HEK293 (cell line): Measurements from ENCODE around the gene DCDC1.

ENCODE experiments used
- CTCF ChIA-PET: fragments of 350-600 bp; formaldehyde crosslinking; extraction: SDS; loops from one replicate; lab custom pipeline; 2021; ENCODE audit warnings: antibody characterized with exemption; lab: Yijun Ruan, JAX
- POLR2A ChIA-PET: fragments of 300-600 bp; formaldehyde crosslinking; extraction: SDS; loops from one replicate; lab custom pipeline; 2020; ENCODE audit warnings: antibody characterized with exemption, inconsistent platforms; lab: Yijun Ruan, JAX
- H3K27ac ChIP-seq: fragments of 200-500 bp; sonication (Bioruptor generic); 2 replicates; pipeline ENCODE4 v1.5.1; 2014; ENCODE audit warnings: low read depth, low read length, control low read depth, inconsistent platforms; ENCODE audit errors: extremely low read depth
- H3K36me3 ChIP-seq, 2 experiments: fragments of 200-500 bp in 1 of 2; sonication (Bioruptor generic) in 1 of 2; 1 replicate in 1 of 2; 2 replicates in 1 of 2; pipeline ENCODE4 v1.5.1; 2014 to 2017; ENCODE audit warnings: inconsistent platforms in 2 of 2, low read length in 2 of 2; ENCODE audit not compliant: control insufficient read depth in 2 of 2, insufficient read depth in 1 of 2
- H3K4me1 ChIP-seq: fragments of 200-500 bp; sonication (Bioruptor generic); 2 replicates; pipeline ENCODE4 v1.5.1; 2014; ENCODE audit warnings: mild to moderate bottlenecking, low read length, inconsistent platforms; ENCODE audit not compliant: control insufficient read depth, insufficient read depth
- H3K4me3 ChIP-seq: 2 replicates; pipeline ENCODE4 v1.5.1; 2011; ENCODE audit warnings: low read depth, mild to moderate bottlenecking, control low read depth, low read length, moderate library complexity
- H3K9me3 ChIP-seq: fragments of 200-500 bp; sonication (Bioruptor generic); 2 replicates; pipeline ENCODE4 v1.5.1; 2014; ENCODE audit warnings: low read depth, low read length, inconsistent platforms; ENCODE audit not compliant: control insufficient read depth, insufficient read depth
- EGR2 ChIP-seq: fragments of 450-650 bp; formaldehyde crosslinking; IDR thresholded peaks from 2 replicates; pipeline ENCODE4 v1.5.1; 2016; ENCODE audit warnings: low read depth, missing biosample characterization, missing genetic modification characterization
- GLIS1 ChIP-seq: fragments of 450-650 bp; formaldehyde crosslinking; IDR thresholded peaks from 2 replicates; pipeline ENCODE4 v1.5.1; 2016; ENCODE audit warnings: missing biosample characterization, missing genetic modification characterization
- GLIS2 ChIP-seq: fragments of 450-650 bp; formaldehyde crosslinking; IDR thresholded peaks from 2 replicates; pipeline ENCODE4 v1.5.1; 2016; ENCODE audit warnings: missing biosample characterization, missing genetic modification characterization
- HOXA7 ChIP-seq: sonication (generic); formaldehyde crosslinking; IDR thresholded peaks from 2 replicates; pipeline ENCODE4 v1.8.1; 2022; ENCODE audit warnings: missing genetic modification reagents, borderline replicate concordance
- HOXC10 ChIP-seq: sonication (generic); formaldehyde crosslinking; IDR thresholded peaks from 2 replicates; pipeline ENCODE4 v1.8.1; 2023; ENCODE audit warnings: mild to moderate bottlenecking, missing genetic modification reagents
- KLF8 ChIP-seq: fragments of 450-650 bp; formaldehyde crosslinking; IDR thresholded peaks from 2 replicates; pipeline ENCODE4 v1.5.1; 2016; ENCODE audit warnings: missing biosample characterization, missing genetic modification characterization
- SP3 ChIP-seq: fragments of 450-650 bp; formaldehyde crosslinking; IDR thresholded peaks from 2 replicates; pipeline ENCODE4 v1.5.1; 2016; ENCODE audit warnings: missing biosample characterization, missing genetic modification characterization
- YY2 ChIP-seq: fragments of 450-650 bp; formaldehyde crosslinking; IDR thresholded peaks from 2 replicates; pipeline ENCODE4 v1.5.1; 2016; ENCODE audit warnings: missing biosample characterization, missing genetic modification characterization
- ZBTB20 ChIP-seq: fragments of 450-650 bp; formaldehyde crosslinking; IDR thresholded peaks from 2 replicates; pipeline ENCODE4 v1.5.1; 2016; ENCODE audit warnings: missing biosample characterization, missing genetic modification characterization
- ZBTB21 ChIP-seq: fragments of 450-650 bp; formaldehyde crosslinking; IDR thresholded peaks from 2 replicates; pipeline ENCODE4 v1.5.1; 2017; ENCODE audit warnings: missing biosample characterization, missing genetic modification characterization
- ZFP3 ChIP-seq: fragments of 450-650 bp; formaldehyde crosslinking; IDR thresholded peaks from 2 replicates; pipeline ENCODE4 v1.5.1; 2016; ENCODE audit warnings: low read depth, missing biosample characterization, missing genetic modification characterization
- ZNF114 ChIP-seq: fragments of 450-650 bp; formaldehyde crosslinking; IDR thresholded peaks from 2 replicates; pipeline ENCODE4 v1.5.0; 2017; ENCODE audit warnings: missing biosample characterization, missing genetic modification characterization
- ZNF16 ChIP-seq: fragments of 450-650 bp; formaldehyde crosslinking; IDR thresholded peaks from 2 replicates; pipeline ENCODE4 v1.5.1; 2016; ENCODE audit warnings: low read depth, missing biosample characterization, missing genetic modification characterization
- ZNF174 ChIP-seq: fragments of 450-650 bp; formaldehyde crosslinking; IDR thresholded peaks from 2 replicates; pipeline ENCODE4 v1.5.0; 2017; ENCODE audit warnings: missing biosample characterization, mild to moderate bottlenecking, missing genetic modification characterization
- ZNF211 ChIP-seq: fragments of 450-650 bp; formaldehyde crosslinking; IDR thresholded peaks from 2 replicates; pipeline ENCODE4 v1.5.1; 2016; ENCODE audit warnings: low read depth, missing biosample characterization, missing genetic modification characterization
- ZNF221 ChIP-seq: fragments of 450-650 bp; formaldehyde crosslinking; IDR thresholded peaks from 2 replicates; pipeline ENCODE4 v1.5.1; 2017; ENCODE audit warnings: missing biosample characterization, missing genetic modification characterization, borderline replicate concordance
- ZNF354C ChIP-seq: fragments of 450-650 bp; formaldehyde crosslinking; IDR thresholded peaks from 2 replicates; pipeline ENCODE4 v1.5.1; 2016; ENCODE audit warnings: missing biosample characterization, missing genetic modification characterization, low read depth, borderline replicate concordance
- ZNF426 ChIP-seq: fragments of 450-650 bp; formaldehyde crosslinking; IDR thresholded peaks from 2 replicates; pipeline ENCODE4 v1.5.1; 2017; ENCODE audit warnings: missing biosample characterization, missing genetic modification characterization, mild to moderate bottlenecking, inconsistent platforms, moderate library complexity
- ZNF561 ChIP-seq: fragments of 450-650 bp; IDR thresholded peaks from 2 replicates; pipeline ENCODE4 v1.5.1; 2018; ENCODE audit warnings: missing biosample characterization, missing genetic modification characterization, borderline replicate concordance
- ZNF658 ChIP-seq: fragments of 450-650 bp; formaldehyde crosslinking; IDR thresholded peaks from 2 replicates; pipeline ENCODE4; 2016; ENCODE audit warnings: missing biosample characterization, missing genetic modification characterization
- ZNF670 ChIP-seq: fragments of 450-650 bp; formaldehyde crosslinking; IDR thresholded peaks from 2 replicates; pipeline ENCODE4 v1.5.1; 2016; ENCODE audit warnings: missing biosample characterization, missing genetic modification characterization, low read depth
- TF ChIP-seq, protein P1 (sequence below): fragments of 450-650 bp; formaldehyde crosslinking; IDR thresholded peaks from 2 replicates; pipeline ENCODE4 v1.5.1; 2016; ENCODE audit warnings: missing biosample characterization, missing genetic modification characterization
- TF ChIP-seq, protein P2 (sequence below): fragments of 450-650 bp; formaldehyde crosslinking; IDR thresholded peaks from 2 replicates; pipeline ENCODE4 v1.5.1; 2016; ENCODE audit warnings: missing biosample characterization, missing genetic modification characterization
- TF ChIP-seq, protein P3 (sequence below): fragments of 450-650 bp; formaldehyde crosslinking; IDR thresholded peaks from 2 replicates; pipeline ENCODE4 v1.5.1; 2016; ENCODE audit warnings: missing biosample characterization, missing genetic modification characterization
- TF ChIP-seq, protein P4 (sequence below): fragments of 450-650 bp; formaldehyde crosslinking; IDR thresholded peaks from 2 replicates; pipeline ENCODE4 v1.5.1; 2016; ENCODE audit warnings: missing biosample characterization, missing genetic modification characterization
- TF ChIP-seq, protein P5 (sequence below): fragments of 450-650 bp; formaldehyde crosslinking; IDR thresholded peaks from 2 replicates; pipeline ENCODE4 v1.5.1; 2016; ENCODE audit warnings: missing biosample characterization, missing genetic modification characterization

The DCDC1 gene

DNA sequence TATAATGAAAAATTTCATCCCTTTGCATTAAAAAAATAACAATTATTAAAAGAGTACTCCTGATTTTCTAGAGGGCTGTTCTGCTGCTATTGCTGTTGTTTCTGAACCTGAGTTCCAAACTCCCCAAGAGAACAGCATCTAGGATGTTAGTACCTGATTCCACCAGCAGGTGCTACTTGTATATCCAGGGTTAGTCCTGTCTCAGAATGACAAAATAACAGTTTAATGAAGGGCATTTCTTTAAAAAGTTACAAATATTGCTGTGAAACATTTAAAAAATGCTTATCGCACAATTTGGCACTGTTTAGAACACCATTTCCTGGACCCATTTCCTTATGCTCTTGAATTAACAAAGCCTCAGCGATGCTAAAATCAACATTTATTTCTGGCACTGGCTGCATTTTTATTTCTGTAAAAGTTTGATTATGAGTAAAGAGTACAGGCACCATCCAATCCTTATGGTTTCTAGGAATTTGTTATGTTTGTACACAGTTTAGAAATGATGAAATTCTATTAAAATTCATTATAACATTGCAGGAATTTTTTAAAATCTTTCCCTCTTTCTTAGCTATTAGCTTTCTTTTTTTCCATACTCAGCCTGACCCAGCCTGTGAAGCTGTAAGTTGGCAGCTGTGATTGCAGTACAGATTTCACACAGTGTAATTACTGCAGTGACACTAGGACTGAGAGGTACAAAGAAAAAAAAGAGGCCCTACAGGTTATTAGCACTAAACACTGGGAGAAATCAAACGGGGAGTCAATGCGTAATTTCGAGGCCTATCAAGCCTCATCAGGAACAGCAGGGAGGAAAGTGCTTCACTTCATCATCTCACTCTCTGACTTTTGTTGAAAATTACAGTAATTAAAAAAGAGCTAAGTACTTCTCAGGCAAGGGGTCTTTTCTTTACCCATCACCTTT lies 208.8 kb downstream of the DCDC1 start (continued):
- TF ChIP-seq, protein P1, sequence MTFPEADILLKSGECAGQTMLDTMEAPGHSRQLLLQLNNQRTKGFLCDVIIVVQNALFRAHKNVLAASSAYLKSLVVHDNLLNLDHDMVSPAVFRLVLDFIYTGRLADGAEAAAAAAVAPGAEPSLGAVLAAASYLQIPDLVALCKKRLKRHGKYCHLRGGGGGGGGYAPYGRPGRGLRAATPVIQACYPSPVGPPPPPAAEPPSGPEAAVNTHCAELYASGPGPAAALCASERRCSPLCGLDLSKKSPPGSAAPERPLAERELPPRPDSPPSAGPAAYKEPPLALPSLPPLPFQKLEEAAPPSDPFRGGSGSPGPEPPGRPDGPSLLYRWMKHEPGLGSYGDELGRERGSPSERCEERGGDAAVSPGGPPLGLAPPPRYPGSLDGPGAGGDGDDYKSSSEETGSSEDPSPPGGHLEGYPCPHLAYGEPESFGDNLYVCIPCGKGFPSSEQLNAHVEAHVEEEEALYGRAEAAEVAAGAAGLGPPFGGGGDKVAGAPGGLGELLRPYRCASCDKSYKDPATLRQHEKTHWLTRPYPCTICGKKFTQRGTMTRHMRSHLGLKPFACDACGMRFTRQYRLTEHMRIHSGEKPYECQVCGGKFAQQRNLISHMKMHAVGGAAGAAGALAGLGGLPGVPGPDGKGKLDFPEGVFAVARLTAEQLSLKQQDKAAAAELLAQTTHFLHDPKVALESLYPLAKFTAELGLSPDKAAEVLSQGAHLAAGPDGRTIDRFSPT (tag by site-specific recombination), result no peak
- TF ChIP-seq HOXA7 (no peak), SP3 (tag by site-specific recombination) (no peak), ZBTB20 (tag by site-specific recombination) (no peak), ZNF426 (tag by site-specific recombination) (no peak), ZBTB21 (tag by site-specific recombination) (no peak)

DNA sequence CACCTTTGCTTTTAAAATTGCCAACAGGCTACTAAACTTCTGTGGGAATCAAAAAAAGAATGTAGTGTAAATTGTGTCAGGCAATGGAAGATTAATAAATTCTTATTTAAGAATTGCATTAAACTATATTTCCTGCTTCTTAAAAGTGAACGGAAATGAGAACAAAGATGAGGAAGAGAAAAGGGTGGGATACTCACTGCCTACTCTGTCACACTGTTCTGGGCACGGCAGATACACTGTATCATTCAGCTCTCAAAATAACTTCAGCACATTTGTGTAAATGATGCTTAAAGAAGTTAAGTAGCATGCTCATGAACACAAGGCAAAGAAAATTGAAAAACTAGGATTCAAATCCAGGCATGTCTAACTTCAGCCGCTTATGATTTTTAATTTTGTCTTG lies 218.7 kb downstream of the DCDC1 start:
- ChIA-PET CTCF (interaction anchor here (0.5 kb wide), 1 partner anchor 1141 kb away, joined by 3 read pairs; no protein-coding TSS in a partner anchor), POLR2A (no interaction called here)
- Histone ChIP-seq H3K9me3 (no peaks in the 10 kb centered on the region), H3K27ac (no peak overlapping the region), H3K4me1 (no peaks in the 10 kb centered on the region), H3K36me3 (no peaks in the 10 kb centered on the region), H3K4me3 (no peak overlapping the region)
- no peak for TF ChIP-seq ZNF221
- no peak for TF ChIP-seq ZFP3 (tag by site-specific recombination)
- TF ChIP-seq, protein P2, sequence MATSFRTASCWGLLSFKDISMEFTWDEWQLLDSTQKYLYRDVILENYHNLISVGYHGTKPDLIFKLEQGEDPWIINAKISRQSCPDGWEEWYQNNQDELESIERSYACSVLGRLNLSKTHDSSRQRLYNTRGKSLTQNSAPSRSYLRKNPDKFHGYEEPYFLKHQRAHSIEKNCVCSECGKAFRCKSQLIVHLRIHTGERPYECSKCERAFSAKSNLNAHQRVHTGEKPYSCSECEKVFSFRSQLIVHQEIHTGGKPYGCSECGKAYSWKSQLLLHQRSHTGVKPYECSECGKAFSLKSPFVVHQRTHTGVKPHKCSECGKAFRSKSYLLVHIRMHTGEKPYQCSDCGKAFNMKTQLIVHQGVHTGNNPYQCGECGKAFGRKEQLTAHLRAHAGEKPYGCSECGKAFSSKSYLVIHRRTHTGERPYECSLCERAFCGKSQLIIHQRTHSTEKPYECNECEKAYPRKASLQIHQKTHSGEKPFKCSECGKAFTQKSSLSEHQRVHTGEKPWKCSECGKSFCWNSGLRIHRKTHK (tag by site-specific recombination), result no peak
- no peak for TF ChIP-seq ZNF354C (tag by site-specific recombination)
- TF ChIP-seq YY2 (tag by site-specific recombination), result no peak
- no peak for TF ChIP-seq ZNF114 (tag by site-specific recombination)
- TF ChIP-seq, protein P3, sequence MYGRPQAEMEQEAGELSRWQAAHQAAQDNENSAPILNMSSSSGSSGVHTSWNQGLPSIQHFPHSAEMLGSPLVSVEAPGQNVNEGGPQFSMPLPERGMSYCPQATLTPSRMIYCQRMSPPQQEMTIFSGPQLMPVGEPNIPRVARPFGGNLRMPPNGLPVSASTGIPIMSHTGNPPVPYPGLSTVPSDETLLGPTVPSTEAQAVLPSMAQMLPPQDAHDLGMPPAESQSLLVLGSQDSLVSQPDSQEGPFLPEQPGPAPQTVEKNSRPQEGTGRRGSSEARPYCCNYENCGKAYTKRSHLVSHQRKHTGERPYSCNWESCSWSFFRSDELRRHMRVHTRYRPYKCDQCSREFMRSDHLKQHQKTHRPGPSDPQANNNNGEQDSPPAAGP (tag by site-specific recombination), result no peak
- TF ChIP-seq HOXC10 (CRISPR knock-in tag), result no peak
- TF ChIP-seq KLF8, result no peak
- no peak for TF ChIP-seq ZNF174 (tag by site-specific recombination)
- TF ChIP-seq ZBTB20 (tag by site-specific recombination), result no peak
- no peak for TF ChIP-seq GLIS2

DNA sequence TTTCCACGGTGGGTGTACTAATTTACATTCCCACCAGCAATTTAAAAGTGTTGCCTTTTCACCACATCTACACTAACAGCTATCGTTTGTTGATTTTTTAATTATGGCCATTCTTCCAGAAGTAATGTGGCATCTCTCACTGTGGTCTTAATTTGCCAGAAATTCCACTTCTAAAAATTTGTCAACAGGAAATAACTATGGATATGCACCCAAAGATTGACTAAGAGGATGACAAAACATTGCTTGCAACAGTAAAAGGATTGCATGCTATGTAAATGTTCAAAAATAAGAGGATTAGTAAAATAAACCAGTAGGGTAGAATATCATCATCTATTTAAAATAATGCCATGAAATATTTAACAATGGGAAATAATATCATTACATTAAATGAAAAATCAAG lies 219.5 kb downstream of the DCDC1 start:
- ChIA-PET POLR2A (no interaction called here), CTCF (no interaction called here)
- H3K4me1 ChIP-seq, result no peaks in the 10 kb centered on the region
- TF ChIP-seq GLIS1, result no peak
- TF ChIP-seq ZNF670 (tag by site-specific recombination), result no peak
- TF ChIP-seq, protein P4, sequence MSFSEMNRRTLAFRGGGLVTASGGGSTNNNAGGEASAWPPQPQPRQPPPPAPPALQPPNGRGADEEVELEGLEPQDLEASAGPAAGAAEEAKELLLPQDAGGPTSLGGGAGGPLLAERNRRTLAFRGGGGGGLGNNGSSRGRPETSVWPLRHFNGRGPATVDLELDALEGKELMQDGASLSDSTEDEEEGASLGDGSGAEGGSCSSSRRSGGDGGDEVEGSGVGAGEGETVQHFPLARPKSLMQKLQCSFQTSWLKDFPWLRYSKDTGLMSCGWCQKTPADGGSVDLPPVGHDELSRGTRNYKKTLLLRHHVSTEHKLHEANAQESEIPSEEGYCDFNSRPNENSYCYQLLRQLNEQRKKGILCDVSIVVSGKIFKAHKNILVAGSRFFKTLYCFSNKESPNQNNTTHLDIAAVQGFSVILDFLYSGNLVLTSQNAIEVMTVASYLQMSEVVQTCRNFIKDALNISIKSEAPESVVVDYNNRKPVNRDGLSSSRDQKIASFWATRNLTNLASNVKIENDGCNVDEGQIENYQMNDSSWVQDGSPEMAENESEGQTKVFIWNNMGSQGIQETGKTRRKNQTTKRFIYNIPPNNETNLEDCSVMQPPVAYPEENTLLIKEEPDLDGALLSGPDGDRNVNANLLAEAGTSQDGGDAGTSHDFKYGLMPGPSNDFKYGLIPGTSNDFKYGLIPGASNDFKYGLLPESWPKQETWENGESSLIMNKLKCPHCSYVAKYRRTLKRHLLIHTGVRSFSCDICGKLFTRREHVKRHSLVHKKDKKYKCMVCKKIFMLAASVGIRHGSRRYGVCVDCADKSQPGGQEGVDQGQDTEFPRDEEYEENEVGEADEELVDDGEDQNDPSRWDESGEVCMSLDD (tag by site-specific recombination), result no peak
- TF ChIP-seq ZNF211, result no peak
- TF ChIP-seq, protein P5, sequence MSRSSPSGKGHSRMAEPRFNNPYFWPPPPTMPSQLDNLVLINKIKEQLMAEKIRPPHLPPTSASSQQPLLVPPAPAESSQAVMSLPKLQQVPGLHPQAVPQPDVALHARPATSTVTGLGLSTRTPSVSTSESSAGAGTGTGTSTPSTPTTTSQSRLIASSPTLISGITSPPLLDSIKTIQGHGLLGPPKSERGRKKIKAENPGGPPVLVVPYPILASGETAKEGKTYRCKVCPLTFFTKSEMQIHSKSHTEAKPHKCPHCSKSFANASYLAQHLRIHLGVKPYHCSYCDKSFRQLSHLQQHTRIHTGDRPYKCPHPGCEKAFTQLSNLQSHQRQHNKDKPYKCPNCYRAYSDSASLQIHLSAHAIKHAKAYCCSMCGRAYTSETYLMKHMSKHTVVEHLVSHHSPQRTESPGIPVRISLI (tag by site-specific recombination), result no peak
- TF ChIP-seq ZNF561 (tag by site-specific recombination), result no peak
- TF ChIP-seq SP3 (tag by site-specific recombination), result no peak
- no peak for TF ChIP-seq ZNF16 (tag by site-specific recombination)
- no peak for TF ChIP-seq ZNF658 (tag by site-specific recombination)
- no peak for TF ChIP-seq EGR2 (tag by site-specific recombination)

More for the DNA sequence above, 219.5 kb downstream of the DCDC1 start:
- Histone ChIP-seq H3K4me3 (no peak overlapping the region), H3K9me3 (no peaks in the 10 kb centered on the region), H3K36me3 (no peaks in the 10 kb centered on the region), H3K27ac (no peak overlapping the region)
